Caco-2 (cell line): Measurements from ENCODE around the gene GABRR2. TPM values are rescaled to one million over a fixed set of nuclear protein-coding genes. Genes with fewer than 3 reads are reported as not detected.

Experiments
- BruUV-seq: library from RNA; stranded (reverse); fragments of 400-500 nt; replicated peaks from 2 replicates; lab custom pipeline; 2021; lab: Mats Ljungman, UMichigan
- CTCF ChIA-PET: fragments of 300-600 bp; sonication (Branson Sonifier 250); formaldehyde crosslinking; loops from one replicate; lab custom pipeline; 2022; ENCODE audit warnings: antibody characterized with exemption; lab: Charles Lee
- POLR2A ChIA-PET: fragments of 300-600 bp; sonication (Branson Sonifier 250); formaldehyde crosslinking; loops from one replicate; lab custom pipeline; 2022; ENCODE audit warnings: antibody characterized with exemption; lab: Charles Lee
- DNase-seq, 2 experiments: peaks; one replicate each; pipeline versions ENCODE4 v3.0.0 to v3.0.0-alpha.2; 2020 to 2022
- H3K27me3 ChIP-seq: replicated peaks from 2 replicates; pipeline ENCODE4 v1.6.0; 2011; ENCODE audit warnings: low read length; ENCODE audit not compliant: control insufficient read depth, insufficient read depth
- H3K36me3 ChIP-seq: 2 replicates; pipeline ENCODE4 v1.5.1; 2011; ENCODE audit warnings: low read length; ENCODE audit not compliant: control insufficient read depth, insufficient read depth
- H3K4me1 ChIP-seq: fragments of 250-450 bp; sonication (Bioruptor Pico); 2 replicates; pipeline ENCODE4 v1.5.1; 2020; ENCODE audit warnings: mild to moderate bottlenecking
- H3K4me3 ChIP-seq: 2 replicates; pipeline ENCODE4 v1.5.1; 2011; ENCODE audit warnings: low read depth, mild to moderate bottlenecking, control low read depth, low read length
- H3K9me3 ChIP-seq: fragments of 250-450 bp; sonication (Bioruptor Pico); 2 replicates; pipeline ENCODE4 v1.5.1; 2020; ENCODE audit warnings: mild to moderate bottlenecking, moderate library complexity
- H3K27ac Mint-ChIP-seq: one replicate; pipeline ENCODE4 v1.8.0; 2022; ENCODE audit warnings: mixed read lengths; ENCODE audit not compliant: unreplicated experiment
- H3K27me3 Mint-ChIP-seq: one replicate; pipeline ENCODE4 v1.8.0; 2022; ENCODE audit warnings: mixed read lengths; ENCODE audit not compliant: insufficient read depth, unreplicated experiment
- H3K36me3 Mint-ChIP-seq: one replicate; pipeline ENCODE4 v1.8.0; 2022; ENCODE audit warnings: mild to moderate bottlenecking, mixed read lengths; ENCODE audit not compliant: insufficient read depth, unreplicated experiment
- H3K4me1 Mint-ChIP-seq: one replicate; pipeline ENCODE4 v1.8.0; 2022; ENCODE audit warnings: low read depth, mixed read lengths; ENCODE audit not compliant: unreplicated experiment
- H3K4me3 Mint-ChIP-seq: one replicate; pipeline ENCODE4 v1.8.0; 2022; ENCODE audit warnings: mild to moderate bottlenecking, moderate library complexity, mixed read lengths; ENCODE audit not compliant: unreplicated experiment
- H3K9me3 Mint-ChIP-seq: one replicate; pipeline ENCODE4 v1.8.0; 2022; ENCODE audit warnings: mixed read lengths; ENCODE audit not compliant: unreplicated experiment
- CTCF ChIP-seq, 2 experiments: fragments of 200-600 bp in 1 of 2; IDR thresholded peaks; 1 replicate in 1 of 2; 2 replicates in 1 of 2; pipeline versions ENCODE4 v1.5.1 to v1.8.0; 2011 to 2022; ENCODE audit warnings: antibody characterized with exemption in 1 of 2, control low read depth in 1 of 2, inconsistent platforms in 1 of 2, low read depth in 1 of 2, low read length in 1 of 2, mild to moderate bottlenecking in 1 of 2, moderate library complexity in 1 of 2; ENCODE audit not compliant: insufficient read depth in 1 of 2, severe bottlenecking in 1 of 2, unreplicated experiment in 1 of 2
- intact Hi-C: fragments of 100-400 bp; cut with micrococcal nuclease; formaldehyde crosslinking; loops from one replicate; pipeline ENCODE4 v1.10.0; 2022; ENCODE audit not compliant: unreplicated experiment
- total RNA-seq: library from RNA; stranded (reverse); gene quantifications from 2 replicates; pipeline ENCODE4 v1.2.3, GENCODE V29; 2022

GABRR2 gene
- total RNA-seq, 1 experiment from 2014 or later, result 0.29 TPM

GRCh38 chr6:89244241-89244985, 70.7 kb downstream of the GABRR2 start:
- no peak for TF ChIP-seq CTCF (IDR thresholded peaks at IDR 0.05; ENCODE audit: insufficient read depth in 1 of 2, low read depth in 1 of 2, low read length in 1 of 2, severe bottlenecking in 1 of 2, unreplicated experiment in 1 of 2)
- POLR2A ChIA-PET, result no interaction called here
- Mint-ChIP-seq H3K27me3 (peaks cover 6% of the 10 kb centered on the region), H3K36me3 (no peaks in the 10 kb centered on the region), H3K27ac (no peak overlapping the region), H3K9me3 (no peaks in the 10 kb centered on the region), H3K4me3 (no peak overlapping the region), H3K4me1 (no peaks in the 10 kb centered on the region)
- Histone ChIP-seq H3K27me3 (no peaks in the 10 kb centered on the region), H3K9me3 (no peaks in the 10 kb centered on the region), H3K4me1 (no peaks in the 10 kb centered on the region), H3K4me3 (no peak overlapping the region), H3K36me3 (no peaks in the 10 kb centered on the region)
- CTCF ChIA-PET, result interaction anchor here (2.8 kb wide), 1 partner anchor 261 kb away, joined by 20 read pairs; no protein-coding TSS in a partner anchor
- intact Hi-C loops, result no loop called here
- BruUV-seq, result no TSS peak
- no peak for DNase-seq

- peaks cover 6% of the 10 kb centered on the region for H3K27me3 Mint-ChIP-seq
- H3K4me1 ChIP-seq, result no peaks in the 10 kb centered on the region
- no peak overlapping the region for H3K27ac Mint-ChIP-seq
- H3K36me3 ChIP-seq, result no peaks in the 10 kb centered on the region
- TF ChIP-seq CTCF (IDR thresholded peaks at IDR 0.05; ENCODE audit: insufficient read depth in 1 of 2, low read depth in 1 of 2, low read length in 1 of 2, severe bottlenecking in 1 of 2, unreplicated experiment in 1 of 2), result no peak
- POLR2A ChIA-PET, result no interaction called here
- no peaks in the 10 kb centered on the region for H3K27me3 ChIP-seq
- H3K4me3 ChIP-seq, result no peak overlapping the region
- H3K9me3 ChIP-seq, result no peaks in the 10 kb centered on the region
- H3K4me1 Mint-ChIP-seq, result no peaks in the 10 kb centered on the region
- no peaks in the 10 kb centered on the region for H3K36me3 Mint-ChIP-seq
- H3K9me3 Mint-ChIP-seq, result no peaks in the 10 kb centered on the region
- no peak for DNase-seq
- no TSS peak for BruUV-seq
- intact Hi-C loops, result no loop called here
- CTCF ChIA-PET, result interaction anchor here (1.0 to 2.8 kb wide), 2 partner anchors 72 to 260 kb away, joined by 3 to 20 read pairs; no protein-coding TSS in a partner anchor
- no peak overlapping the region for H3K4me3 Mint-ChIP-seq
Measured at GRCh38 chr6:89243331-89243629, 71.8 kb downstream of the GABRR2 start.

- no peaks in the 10 kb centered on the region for H3K27me3 ChIP-seq
- H3K4me1 Mint-ChIP-seq, result no peaks in the 10 kb centered on the region
- TF ChIP-seq CTCF (IDR thresholded peaks at IDR 0.05; ENCODE audit: insufficient read depth in 1 of 2, low read depth in 1 of 2, low read length in 1 of 2, severe bottlenecking in 1 of 2, unreplicated experiment in 1 of 2), result peak; percentile 46 to 64
- H3K4me3 Mint-ChIP-seq, result no peak overlapping the region
- no peaks in the 10 kb centered on the region for H3K9me3 ChIP-seq
- no TSS peak for BruUV-seq
- H3K4me1 ChIP-seq, result no peaks in the 10 kb centered on the region
- H3K4me3 ChIP-seq, result no peak overlapping the region
- intact Hi-C loops, result loop anchor here (1.0 kb wide), 3 partner anchors 81 to 260 kb away; no protein-coding TSS in a partner anchor
- CTCF ChIA-PET, result interaction anchor here (1.0 to 2.8 kb wide), 3 partner anchors 71 to 260 kb away, joined by 3 to 20 read pairs (median 3); no protein-coding TSS in a partner anchor
- peaks cover 6% of the 10 kb centered on the region for H3K27me3 Mint-ChIP-seq
- H3K9me3 Mint-ChIP-seq, result no peaks in the 10 kb centered on the region
- peak in 1 of 2 experiments; percentile 35 for DNase-seq
- POLR2A ChIA-PET, result no interaction called here
- H3K36me3 ChIP-seq, result no peaks in the 10 kb centered on the region
- no peak overlapping the region for H3K27ac Mint-ChIP-seq
- H3K36me3 Mint-ChIP-seq, result no peaks in the 10 kb centered on the region
Measured at GRCh38 chr6:89242574-89243330, 72.3 kb downstream of the GABRR2 start.
